NCI-H2171 treated with DMSO at 0.1 percent for 48 hours (cell line): ENCODE results near the gene ENPP4.
A peak's percentile ranks its signal among the peaks of the same experiment; 100 is the strongest.
"Not testable (repeated sequence)": the region's sequence is repeated elsewhere in the genome, so short reads cannot be mapped to it uniquely, and the experiment has no call there.

Source experiments
- DNase-seq: peaks from one replicate; lab custom pipeline; 2025; lab: John Stamatoyannopoulos, UW

The ENPP4 gene

GRCh38 chr6:46129629-46130511, at the start of gene ENPP4:
Gene ENPP4 (plus strand): TSS chr6:46129989. CDS start chr6:46139584, 9,595 bp downstream.
- peak; percentile 99 for DNase-seq

- DNase-seq = no peak
Observed at GRCh38 chr6:46080111-46080510, 49.7 kb upstream of the ENPP4 start.

- DNase-seq = not testable (repeated sequence)
Observed at GRCh38 chr6:46085688-46086087, 44.1 kb upstream of the ENPP4 start.

GRCh38 chr6:46090115-46091079, 39.4 kb upstream of the ENPP4 start:
- DNase-seq = peak; percentile 63

- no peak for DNase-seq
Observed at GRCh38 chr6:46091080-46091478, 38.7 kb upstream of the ENPP4 start.

DNA sequence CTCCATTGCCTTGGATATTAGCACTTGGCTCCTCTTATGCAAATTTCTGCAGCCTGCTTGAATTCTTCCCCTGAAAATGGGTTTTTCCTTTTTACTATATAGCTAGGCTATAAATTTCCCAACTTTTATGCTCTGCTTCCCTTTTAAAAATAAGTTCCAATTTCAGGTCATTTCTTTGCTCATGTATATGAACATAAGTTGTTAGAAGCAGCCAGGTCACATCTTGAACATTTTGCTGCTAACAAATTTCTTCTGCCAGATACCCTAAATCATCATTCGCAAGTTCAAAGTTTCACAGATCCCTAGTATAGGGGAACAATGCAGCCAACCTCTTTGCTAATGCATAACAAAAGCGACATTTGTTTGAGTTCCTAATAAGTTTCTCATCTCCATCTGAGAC, 34.5 kb upstream of the ENPP4 start:
- no peak for DNase-seq

DNA sequence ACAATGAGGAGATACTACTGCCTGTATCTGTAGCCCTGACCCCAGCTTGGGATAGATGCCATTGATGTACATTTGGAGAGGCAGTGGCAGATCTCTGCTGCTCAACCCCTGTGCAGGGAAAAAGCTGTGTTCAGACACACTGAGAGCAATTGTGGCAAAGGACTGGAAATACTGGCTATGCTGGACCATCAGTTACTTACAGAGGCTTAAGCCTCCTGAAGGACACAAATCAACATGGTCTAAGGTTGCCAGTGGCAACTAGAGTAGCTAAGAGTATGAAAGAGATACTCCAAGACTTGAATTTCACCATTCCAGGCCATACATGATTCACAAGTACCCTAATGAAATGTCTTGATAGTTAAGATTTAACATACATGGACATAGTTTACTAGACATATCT, 32.4 kb upstream of the ENPP4 start:
- no peak for DNase-seq

- DNase-seq = no peak
Observed at GRCh38 chr6:46098678-46099077, 31.1 kb upstream of the ENPP4 start.

GRCh38 chr6:46099952-46100351, 29.8 kb upstream of the ENPP4 start:
- DNase-seq = no peak

DNA sequence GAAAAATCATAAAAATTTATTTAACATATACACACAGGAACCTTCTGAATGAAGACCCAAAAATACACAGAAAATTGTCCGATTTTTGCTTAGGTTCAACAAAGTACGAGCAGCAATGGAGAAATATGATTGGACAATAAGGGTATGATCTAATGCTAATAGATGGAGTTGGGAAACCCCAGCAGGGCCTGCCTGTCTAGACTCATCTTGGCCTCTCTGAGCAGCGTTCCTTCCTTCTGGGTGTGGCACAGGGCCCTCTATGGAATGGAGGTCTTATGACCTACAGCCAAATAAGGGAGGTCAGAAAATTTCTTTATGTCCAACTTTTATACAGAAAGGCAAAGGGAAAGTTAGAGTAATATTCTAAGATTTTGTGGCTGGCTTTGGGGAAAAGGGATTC, 27.7 kb upstream of the ENPP4 start:
- DNase-seq = no peak

- no peak for DNase-seq
Observed at GRCh38 chr6:46103441-46104115, 26.2 kb upstream of the ENPP4 start.

DNA sequence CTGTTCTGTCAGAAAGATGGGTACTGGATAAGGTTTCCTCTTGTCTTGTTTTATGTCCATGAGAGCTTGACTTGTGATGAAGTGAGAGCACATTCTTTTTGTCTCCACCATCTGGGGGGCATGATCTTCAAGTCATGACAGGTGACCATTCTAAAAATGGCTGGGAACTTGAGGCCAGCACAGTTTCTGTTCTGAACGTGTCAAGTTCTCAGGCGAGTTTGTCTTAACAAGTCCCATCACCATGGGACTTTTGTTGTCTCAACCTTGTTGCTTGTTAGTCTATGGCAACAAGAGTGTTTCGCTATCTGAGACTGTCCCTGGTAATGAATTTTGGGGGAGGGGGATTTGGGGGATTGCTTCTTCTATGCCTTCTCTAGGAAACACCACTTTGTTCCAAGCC, 25.6 kb upstream of the ENPP4 start:
- DNase-seq = no peak

DNA sequence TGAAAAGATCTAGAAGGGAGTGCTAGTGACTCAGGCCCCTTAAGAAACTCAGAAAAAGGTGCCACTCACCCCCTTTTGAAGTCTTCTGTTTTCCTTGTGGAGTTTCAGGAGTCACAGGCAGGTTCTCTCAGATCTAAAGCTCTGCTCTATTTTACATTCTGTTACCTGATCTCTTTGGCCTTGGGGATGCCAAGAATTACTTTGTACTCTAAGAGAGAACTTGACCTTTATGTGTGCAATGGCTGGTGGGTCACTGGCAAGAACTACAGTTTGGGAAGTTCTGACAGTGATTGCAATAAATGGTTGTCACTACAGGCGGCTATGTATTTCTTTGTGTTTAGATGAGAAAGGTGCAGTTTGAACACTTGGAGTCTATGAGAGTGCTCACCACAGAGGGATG, 24.2 kb upstream of the ENPP4 start:
- no peak for DNase-seq

DNA sequence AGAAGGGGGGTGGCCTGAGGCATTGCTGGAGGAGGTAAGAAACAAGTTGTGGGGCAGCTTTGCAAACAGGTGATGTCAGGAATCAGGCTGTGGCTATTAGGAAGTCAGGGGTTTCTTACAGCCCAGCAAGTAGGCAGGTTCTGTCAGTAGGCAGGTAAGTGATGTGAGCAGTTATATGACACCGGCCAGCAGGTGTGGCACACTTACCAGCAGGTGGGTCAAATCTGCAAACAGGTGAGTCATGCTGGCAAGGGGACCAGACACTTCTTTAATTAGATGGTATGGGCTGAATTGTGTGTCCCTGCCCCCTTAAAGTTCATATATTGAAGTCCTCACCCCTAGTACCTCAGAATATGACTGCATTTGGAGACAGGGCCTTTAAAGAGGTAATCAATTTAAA, 16.4 kb upstream of the ENPP4 start:
- DNase-seq = peak; percentile 5

DNA sequence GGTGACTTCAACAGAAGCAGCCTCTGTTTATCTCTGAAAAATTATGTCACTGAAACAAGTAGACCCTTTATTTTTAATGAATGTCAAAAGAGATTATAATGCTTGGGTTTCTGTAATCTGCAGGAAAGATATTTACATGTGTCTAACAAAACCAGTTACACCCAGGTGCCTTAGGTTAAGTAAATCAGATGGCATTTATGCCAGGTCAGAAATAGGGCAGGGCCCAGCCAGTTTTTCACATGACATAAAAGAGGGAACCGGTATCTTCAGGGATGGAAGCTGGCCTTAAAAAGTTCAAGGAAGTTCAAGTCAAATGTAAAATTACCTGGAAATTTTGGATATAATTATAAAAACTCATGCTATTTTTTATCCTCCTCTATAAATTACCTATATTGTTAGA, 14.2 kb upstream of the ENPP4 start:
- no peak for DNase-seq

DNA sequence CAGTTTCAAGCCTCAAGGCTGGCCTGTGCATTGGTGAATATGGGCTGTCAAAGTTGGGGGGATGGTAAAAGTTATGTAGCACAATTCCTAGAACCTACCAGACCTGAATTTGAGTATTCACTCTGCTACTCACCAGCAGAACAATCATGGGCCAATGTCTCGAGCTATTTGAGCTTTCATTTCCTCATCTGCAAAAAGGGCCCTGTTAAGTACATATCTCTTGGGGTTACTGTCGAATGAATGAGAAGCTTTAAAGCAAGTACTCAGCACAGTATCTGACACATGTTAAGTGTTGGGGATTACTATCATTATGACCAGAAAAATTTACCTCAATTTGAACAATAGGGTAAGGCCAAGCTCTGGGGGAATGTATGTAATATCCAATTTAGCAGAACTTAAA, 13.5 kb upstream of the ENPP4 start:
- no peak for DNase-seq

DNA sequence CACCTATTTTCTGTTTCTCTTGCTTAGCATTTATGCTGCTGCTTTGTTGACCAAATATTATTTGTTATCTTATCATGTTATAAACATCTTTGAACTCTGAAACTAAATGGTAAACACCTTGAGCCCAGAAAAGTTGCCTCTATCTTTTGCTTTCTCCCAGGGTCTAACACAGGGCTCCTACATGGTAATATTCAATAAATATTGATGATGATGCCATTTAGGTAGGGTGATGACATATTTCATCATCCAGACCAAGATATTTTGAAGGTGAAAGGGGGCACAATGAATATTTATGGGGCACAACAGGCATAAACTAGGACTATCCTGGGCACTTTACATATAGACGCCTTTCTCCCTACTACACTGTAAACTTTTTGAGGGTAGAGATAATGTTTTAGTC, 11.6 kb upstream of the ENPP4 start:
- no peak for DNase-seq

DNA sequence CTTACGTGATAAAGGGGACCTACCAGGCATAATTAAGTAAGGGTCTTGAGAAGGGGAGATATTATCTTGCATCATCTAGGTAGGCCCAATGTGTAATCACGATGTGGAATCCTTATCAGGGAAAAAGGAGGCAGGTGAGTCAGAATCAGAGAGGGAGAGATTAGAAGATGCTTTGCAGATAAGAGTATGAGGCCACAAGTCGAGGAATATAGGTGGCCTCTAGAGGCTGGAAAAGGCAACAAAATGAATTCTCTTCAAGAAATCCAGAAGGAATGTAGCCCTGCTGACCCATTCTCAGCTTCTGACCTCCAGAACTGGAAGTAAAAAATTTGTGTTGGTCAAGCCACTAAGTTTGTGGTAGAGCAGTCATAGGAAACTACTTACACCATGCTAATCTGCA, 11.0 kb upstream of the ENPP4 start:
- no peak for DNase-seq

DNA sequence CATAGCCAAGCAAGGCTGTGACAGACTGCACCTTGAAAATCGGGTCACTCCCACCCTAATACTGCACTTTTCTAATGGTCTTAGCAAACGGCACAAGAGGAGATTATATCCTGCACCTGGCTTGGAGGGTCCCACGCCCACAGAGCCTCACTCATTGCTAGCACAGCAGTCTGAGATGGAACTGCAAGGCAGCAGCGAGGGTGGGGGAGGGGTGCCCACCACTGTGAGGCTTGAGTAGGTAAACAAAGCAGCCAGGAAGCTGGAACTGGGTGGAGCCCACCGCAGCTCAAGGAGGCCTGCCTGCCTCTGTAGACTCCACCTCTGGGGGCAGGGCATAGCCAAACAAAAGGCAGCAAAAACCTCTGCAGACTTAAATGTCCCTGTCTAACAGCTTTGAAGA, 10.1 kb upstream of the ENPP4 start:
- not testable (repeated sequence) for DNase-seq

- no peak for DNase-seq
Observed at GRCh38 chr6:46128476-46128875, 1.3 kb upstream of the ENPP4 start.

DNA sequence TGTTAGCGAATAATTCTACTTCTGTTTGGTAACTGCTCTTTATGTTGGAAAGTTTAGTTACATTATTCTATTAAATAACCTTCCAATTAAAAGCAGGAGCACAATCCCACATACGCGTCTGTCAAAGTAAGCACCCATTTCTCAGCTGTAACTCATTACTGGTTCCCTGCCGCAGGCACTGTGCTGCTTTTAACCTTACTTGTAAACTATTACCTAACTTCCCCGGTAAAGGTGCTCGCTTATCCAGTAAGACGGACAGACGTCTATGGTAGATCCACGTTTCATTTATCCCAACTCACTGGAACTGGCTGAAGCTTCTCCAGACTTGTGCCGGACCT, 529 bp upstream of the ENPP4 start:
- no peak for DNase-seq

GRCh38 chr6:46130666-46131065, 877 bp downstream of the ENPP4 start:
- peak; percentile 17 for DNase-seq
